Activated CD4-positive, alpha-beta memory T cell treated with anti-CD3 and anti-CD28 coated beads for 36 hours (primary cell): ENCODE data around the gene DDN. TPM values are rescaled to one million over a fixed set of nuclear protein-coding genes. Genes with fewer than 3 reads are reported as not detected.

Experiments used
- CTCF ChIA-PET: fragments of 350-600 bp; sonication (Branson Sonifier 250); formaldehyde crosslinking; loops from one replicate; lab custom pipeline; 2021; ENCODE audit warnings: antibody characterized with exemption, inconsistent platforms; lab: Charles Lee
- POLR2A ChIA-PET: fragments of 350-600 bp; sonication (Branson Sonifier 250); formaldehyde crosslinking; loops from one replicate; lab custom pipeline; 2021; ENCODE audit warnings: antibody characterized with exemption; lab: Charles Lee
- DNase-seq: peaks from one replicate; pipeline ENCODE4 v3.0.0-alpha.2; 2020
- H3K27ac Mint-ChIP-seq: one replicate; pipeline ENCODE4 v1.8.0; 2021; ENCODE audit warnings: mixed read lengths
- H3K27me3 Mint-ChIP-seq: one replicate; pipeline ENCODE4 v1.8.0; 2021; ENCODE audit warnings: mixed read lengths
- H3K36me3 Mint-ChIP-seq: one replicate; pipeline ENCODE4 v1.8.0; 2021; ENCODE audit warnings: mixed read lengths
- H3K4me1 Mint-ChIP-seq: one replicate; pipeline ENCODE4 v1.8.0; 2021; ENCODE audit warnings: low read depth, mixed read lengths
- H3K4me3 Mint-ChIP-seq: one replicate; pipeline ENCODE4 v1.8.0; 2021; ENCODE audit warnings: mild to moderate bottlenecking, mixed read lengths
- H3K9me3 Mint-ChIP-seq: one replicate; pipeline ENCODE4 v1.8.0; 2021; ENCODE audit warnings: mixed read lengths
- intact Hi-C: fragments of 100-400 bp; cut with micrococcal nuclease; formaldehyde crosslinking; loops from one replicate; pipeline ENCODE4 v1.15.1; 2023
- total RNA-seq, 2 experiments: library from RNA; stranded (reverse); gene quantifications; one replicate each; pipeline ENCODE4 v1.2.3, GENCODE V29; 2021

DDN gene
- total RNA-seq, 2 experiments from 2014 or later = 0.22 to 0.26 TPM

- POLR2A ChIA-PET = interaction anchor here (0.6 to 1.5 kb wide), 3 partner anchors 8 to 92 kb away, joined by 3 read pairs; partner anchors contain the start of genes LMBR1L and TUBA1B
- intact Hi-C loops = no loop called here
- H3K27me3 Mint-ChIP-seq = no peaks in the 10 kb centered on the region
- H3K36me3 Mint-ChIP-seq = peaks cover 53% of the 10 kb centered on the region
- CTCF ChIA-PET = interaction anchor here (1.3 to 1.4 kb wide), 2 partner anchors 24 to 59 kb away, joined by 3 to 6 read pairs; no protein-coding TSS in a partner anchor
- peaks cover 2% of the 10 kb centered on the region for H3K4me1 Mint-ChIP-seq
- no peak overlapping the region for H3K4me3 Mint-ChIP-seq
- no peaks in the 10 kb centered on the region for H3K9me3 Mint-ChIP-seq
- no peak for DNase-seq
- H3K27ac Mint-ChIP-seq = no peak overlapping the region
Observed at GRCh38 chr12:49039421-49040363, 40.5 kb upstream of the DDN start.

GRCh38 chr12:49038291-49038955 is 39.2 kb upstream of the DDN start:
- Mint-ChIP-seq H3K27me3 (no peaks in the 10 kb centered on the region), H3K36me3 (peaks cover 46% of the 10 kb centered on the region)
- POLR2A ChIA-PET = interaction anchor here (0.5 to 1.5 kb wide), 2 partner anchors 35 to 93 kb away, joined by 3 read pairs; partner anchors contain the start of gene TUBA1B

GRCh38 chr12:49037947-49038237 is 38.7 kb upstream of the DDN start:
- Mint-ChIP-seq H3K27me3 (no peaks in the 10 kb centered on the region), H3K27ac (no peak overlapping the region), H3K4me1 (no peaks in the 10 kb centered on the region), H3K9me3 (no peaks in the 10 kb centered on the region), H3K4me3 (no peak overlapping the region), H3K36me3 (peaks cover 40% of the 10 kb centered on the region)
- CTCF ChIA-PET = interaction anchor here (0.9 to 2.5 kb wide), 5 partner anchors 21 to 60 kb away, joined by 3 to 10 read pairs (median 6); no protein-coding TSS in a partner anchor
- POLR2A ChIA-PET = no interaction called here
- intact Hi-C loops = no loop called here
- DNase-seq = no peak

More at GRCh38 chr12:49038291-49038955, 39.2 kb upstream of the DDN start:
- no peak for DNase-seq
- intact Hi-C loops = no loop called here
- CTCF ChIA-PET = interaction anchor here (1.0 to 2.5 kb wide), 5 partner anchors 21 to 50 kb away, joined by 3 to 10 read pairs (median 6); no protein-coding TSS in a partner anchor
- Mint-ChIP-seq H3K4me3 (no peak overlapping the region), H3K27ac (no peak overlapping the region), H3K4me1 (no peaks in the 10 kb centered on the region), H3K9me3 (no peaks in the 10 kb centered on the region)

GRCh38 chr12:49037111-49037946 is 38.2 kb upstream of the DDN start:
- Mint-ChIP-seq H3K36me3 (peaks cover 40% of the 10 kb centered on the region), H3K27me3 (no peaks in the 10 kb centered on the region), H3K4me3 (no peak overlapping the region), H3K27ac (no peak overlapping the region), H3K9me3 (no peaks in the 10 kb centered on the region), H3K4me1 (no peaks in the 10 kb centered on the region)
- intact Hi-C loops = no loop called here
- POLR2A ChIA-PET = no interaction called here
- DNase-seq = no peak
- CTCF ChIA-PET = interaction anchor here (0.9 to 2.5 kb wide), 6 partner anchors 18 to 61 kb away, joined by 3 to 10 read pairs (median 6); no protein-coding TSS in a partner anchor

- no peak for DNase-seq
- ChIA-PET CTCF (interaction anchor here (0.6 to 2.5 kb wide), 4 partner anchors 12 to 52 kb away, joined by 4 to 10 read pairs (median 8); no protein-coding TSS in a partner anchor), POLR2A (no interaction called here)
- Mint-ChIP-seq H3K36me3 (peaks cover 33% of the 10 kb centered on the region), H3K4me1 (no peaks in the 10 kb centered on the region), H3K9me3 (no peaks in the 10 kb centered on the region), H3K27ac (no peak overlapping the region), H3K4me3 (no peak overlapping the region), H3K27me3 (no peaks in the 10 kb centered on the region)
- intact Hi-C loops = no loop called here
Observed at GRCh38 chr12:49036029-49036428, 36.9 kb upstream of the DDN start.

- Mint-ChIP-seq H3K4me1 (no peaks in the 10 kb centered on the region), H3K36me3 (peaks cover 38% of the 10 kb centered on the region), H3K27me3 (no peaks in the 10 kb centered on the region), H3K27ac (no peak overlapping the region), H3K4me3 (no peak overlapping the region), H3K9me3 (no peaks in the 10 kb centered on the region)
- DNase-seq = no peak
- intact Hi-C loops = no loop called here
- CTCF ChIA-PET = interaction anchor here (1.0 to 1.6 kb wide), 2 partner anchors 9 to 46 kb away, joined by 4 to 5 read pairs; no protein-coding TSS in a partner anchor
- POLR2A ChIA-PET = no interaction called here
Observed at GRCh38 chr12:49034286-49034622, 35.1 kb upstream of the DDN start.

- Mint-ChIP-seq H3K27me3 (no peaks in the 10 kb centered on the region), H3K36me3 (peaks cover 40% of the 10 kb centered on the region), H3K4me1 (no peaks in the 10 kb centered on the region), H3K4me3 (no peak overlapping the region), H3K9me3 (no peaks in the 10 kb centered on the region), H3K27ac (no peak overlapping the region)
- POLR2A ChIA-PET = interaction anchor here (1.0 kb wide), 1 partner anchor 23 kb away, joined by 4 read pairs; no protein-coding TSS in a partner anchor
- CTCF ChIA-PET = interaction anchor here (0.9 to 6.7 kb wide), 4 partner anchors 10 to 104 kb away, joined by 3 to 33 read pairs (median 4); no protein-coding TSS in a partner anchor
- intact Hi-C loops = no loop called here
- no peak for DNase-seq
Observed at GRCh38 chr12:49033611-49034285, 34.6 kb upstream of the DDN start.

- Mint-ChIP-seq H3K27me3 (no peaks in the 10 kb centered on the region), H3K4me3 (no peak overlapping the region), H3K27ac (peak overlapping the region; percentile 54), H3K9me3 (no peaks in the 10 kb centered on the region), H3K4me1 (no peaks in the 10 kb centered on the region), H3K36me3 (peaks cover 42% of the 10 kb centered on the region)
- CTCF ChIA-PET = interaction anchor here (0.9 to 6.7 kb wide), 4 partner anchors 11 to 103 kb away, joined by 3 to 33 read pairs (median 4); no protein-coding TSS in a partner anchor
- POLR2A ChIA-PET = interaction anchor here (0.8 to 1.0 kb wide), 2 partner anchors 10 to 24 kb away, joined by 3 to 4 read pairs; no protein-coding TSS in a partner anchor
- DNase-seq = no peak
- intact Hi-C loops = no loop called here
Observed at GRCh38 chr12:49032679-49033447, 33.7 kb upstream of the DDN start.

- intact Hi-C loops = no loop called here
- Mint-ChIP-seq H3K4me3 (no peak overlapping the region), H3K4me1 (no peaks in the 10 kb centered on the region), H3K27me3 (no peaks in the 10 kb centered on the region), H3K27ac (no peak overlapping the region), H3K9me3 (no peaks in the 10 kb centered on the region), H3K36me3 (peaks cover 45% of the 10 kb centered on the region)
- ChIA-PET CTCF (interaction anchor here (1.0 to 6.7 kb wide), 2 partner anchors 11 to 17 kb away, joined by 3 to 33 read pairs; no protein-coding TSS in a partner anchor), POLR2A (interaction anchor here (0.8 kb wide), 1 partner anchor 11 kb away, joined by 3 read pairs; no protein-coding TSS in a partner anchor)
- DNase-seq = no peak
Observed at GRCh38 chr12:49032276-49032675, 33.1 kb upstream of the DDN start.

GRCh38 chr12:49031573-49032161 is 32.5 kb upstream of the DDN start:
- ChIA-PET CTCF (interaction anchor here (0.9 to 6.7 kb wide), 3 partner anchors 12 to 66 kb away, joined by 3 to 33 read pairs (median 3); no protein-coding TSS in a partner anchor), POLR2A (no interaction called here)
- no peak overlapping the region for H3K4me3 Mint-ChIP-seq
- no peaks in the 10 kb centered on the region for H3K4me1 Mint-ChIP-seq
- H3K27ac Mint-ChIP-seq = no peak overlapping the region
- no peak for DNase-seq
- H3K9me3 Mint-ChIP-seq = no peaks in the 10 kb centered on the region
- intact Hi-C loops = no loop called here
- no peaks in the 10 kb centered on the region for H3K27me3 Mint-ChIP-seq
- peaks cover 45% of the 10 kb centered on the region for H3K36me3 Mint-ChIP-seq
